ENCODE measurements around the gene HIBADH. TPM values are rescaled to one million over a fixed set of nuclear protein-coding genes. Genes with fewer than 3 reads are reported as not detected.

The HIBADH gene
- total RNA-seq, 4 donors from 2014 or later, result 18.0 to 74.8 (median 41.2) TPM

- Histone ChIP-seq H3K27me3 (no peaks in the 10 kb centered on the region), H3K27ac (no peak overlapping the region), H3K4me3 (no peak overlapping the region), H3K36me3 (no peaks in the 10 kb centered on the region), H3K4me1 (no peaks in the 10 kb centered on the region), H3K9me3 (no peaks in the 10 kb centered on the region)
- WGBS, 2 donors (ENCODE audit: low coverage in 1 of 2), result 84 to 93% methylated on average over 2 of the region's 2 CpGs
- no peak for TF ChIP-seq EP300 (IDR thresholded peaks at IDR 0.05; ENCODE audit: low read depth)
- TF ChIP-seq POLR2A (IDR thresholded peaks at IDR 0.05), result no peak
- no peak for TF ChIP-seq POLR2AphosphoS5 (IDR thresholded peaks at IDR 0.05)
- no peak for TF ChIP-seq CTCF (IDR thresholded peaks at IDR 0.05)
- in situ Hi-C loops (cut with MboI; ENCODE audit: low pct_ligation_motif_present in 1 of 4, low pct_unique_long_range_greater_than_20kb in 1 of 4, low sequenced_read_pairs in 3 of 4), result no loop called here
- intact Hi-C loops (cut with DNase I; ENCODE audit: low total_unique reads), result no loop called here
- no peak for DNase-seq
Observed at GRCh38 chr7:27705200-27705594, 42.5 kb upstream of the HIBADH start.

GRCh38 chr7:27704422-27705199 lies 41.9 kb upstream of the HIBADH start:
- intact Hi-C loops (cut with DNase I; ENCODE audit: low total_unique reads) (no loop called here), in situ Hi-C loops (cut with MboI; ENCODE audit: low pct_ligation_motif_present in 1 of 4, low pct_unique_long_range_greater_than_20kb in 1 of 4, low sequenced_read_pairs in 3 of 4) (no loop called here)
- Histone ChIP-seq H3K36me3 (no peaks in the 10 kb centered on the region), H3K4me3 (no peak overlapping the region), H3K9me3 (no peaks in the 10 kb centered on the region), H3K27ac (no peak overlapping the region), H3K4me1 (no peaks in the 10 kb centered on the region), H3K27me3 (no peaks in the 10 kb centered on the region)
- no peak for DNase-seq
- TF ChIP-seq CTCF (IDR thresholded peaks at IDR 0.05) (no peak), POLR2A (IDR thresholded peaks at IDR 0.05) (no peak), POLR2AphosphoS5 (IDR thresholded peaks at IDR 0.05) (no peak), EP300 (IDR thresholded peaks at IDR 0.05; ENCODE audit: low read depth) (no peak)
- 84 to 85% methylated on average over 3 of the region's 3 CpGs for WGBS, 2 donors (ENCODE audit: low coverage in 1 of 2)

GRCh38 chr7:27703181-27703580 lies 40.5 kb upstream of the HIBADH start:
- Histone ChIP-seq H3K27ac (no peak overlapping the region), H3K36me3 (no peaks in the 10 kb centered on the region), H3K27me3 (no peaks in the 10 kb centered on the region), H3K4me3 (no peak overlapping the region), H3K4me1 (no peaks in the 10 kb centered on the region), H3K9me3 (no peaks in the 10 kb centered on the region)
- in situ Hi-C loops (cut with MboI; ENCODE audit: low pct_ligation_motif_present in 1 of 4, low pct_unique_long_range_greater_than_20kb in 1 of 4, low sequenced_read_pairs in 3 of 4) (no loop called here), intact Hi-C loops (cut with DNase I; ENCODE audit: low total_unique reads) (no loop called here)
- WGBS, 2 donors (ENCODE audit: low coverage in 1 of 2), result 91 to 100% methylated on average over 1 of the region's 1 CpG
- no peak for DNase-seq
- TF ChIP-seq CTCF (IDR thresholded peaks at IDR 0.05), result no peak
- no peak for TF ChIP-seq EP300 (IDR thresholded peaks at IDR 0.05; ENCODE audit: low read depth)
- no peak for TF ChIP-seq POLR2A (IDR thresholded peaks at IDR 0.05)

- Histone ChIP-seq H3K4me1 (peaks cover 0 to 7% (median 0%) of the 10 kb centered on the region in 4 donors), H3K27me3 (no peaks in the 10 kb centered on the region), H3K27ac (no peak overlapping the region), H3K36me3 (no peaks in the 10 kb centered on the region), H3K9me3 (no peaks in the 10 kb centered on the region), H3K4me3 (no peak overlapping the region)
- in situ Hi-C loops (cut with MboI; ENCODE audit: low pct_ligation_motif_present in 1 of 4, low pct_unique_long_range_greater_than_20kb in 1 of 4, low sequenced_read_pairs in 3 of 4) (no loop called here), intact Hi-C loops (cut with DNase I; ENCODE audit: low total_unique reads) (no loop called here)
- no peak for TF ChIP-seq EP300 (IDR thresholded peaks at IDR 0.05; ENCODE audit: low read depth)
- DNase-seq, result no peak
- 57 to 78% methylated on average over 6 of the region's 6 CpGs for WGBS, 2 donors (ENCODE audit: low coverage in 1 of 2)
Observed at GRCh38 chr7:27700501-27700900, 37.8 kb upstream of the HIBADH start.

GRCh38 chr7:27699751-27700150 lies 37.1 kb upstream of the HIBADH start:
- Histone ChIP-seq H3K4me3 (no peak overlapping the region), H3K9me3 (no peaks in the 10 kb centered on the region), H3K27me3 (no peaks in the 10 kb centered on the region), H3K27ac (no peak overlapping the region), H3K4me1 (peaks cover 0 to 7% (median 0%) of the 10 kb centered on the region in 4 donors), H3K36me3 (no peaks in the 10 kb centered on the region)
- in situ Hi-C loops (cut with MboI; ENCODE audit: low pct_ligation_motif_present in 1 of 4, low pct_unique_long_range_greater_than_20kb in 1 of 4, low sequenced_read_pairs in 3 of 4) (no loop called here), intact Hi-C loops (cut with DNase I; ENCODE audit: low total_unique reads) (no loop called here)
- DNase-seq, result no peak
- 88 to 95% methylated on average over 2 of the region's 2 CpGs for WGBS, 2 donors (ENCODE audit: low coverage in 1 of 2)
- no peak for TF ChIP-seq CTCF (IDR thresholded peaks at IDR 0.05)
- no peak for TF ChIP-seq EP300 (IDR thresholded peaks at IDR 0.05; ENCODE audit: low read depth)
- TF ChIP-seq POLR2A (IDR thresholded peaks at IDR 0.05), result no peak
- no peak for TF ChIP-seq POLR2AphosphoS5 (IDR thresholded peaks at IDR 0.05)
